ES-I3 (cell line): Measurements from ENCODE around the gene ORC5.

Experiments used
- H3K36me3 ChIP-seq: 2 replicates; pipeline ENCODE4 v1.6.1; 2013; ENCODE audit warnings: mild to moderate bottlenecking, low read length, control low read depth, moderate library complexity; ENCODE audit not compliant: insufficient read depth
- H3K4me1 ChIP-seq: 2 replicates; pipeline ENCODE4 v1.6.1; 2013; ENCODE audit warnings: mild to moderate bottlenecking, control low read depth, low read length; ENCODE audit not compliant: insufficient read depth
- H3K9ac ChIP-seq: 2 replicates; pipeline ENCODE4 v1.6.1; 2013; ENCODE audit warnings: low read depth, mild to moderate bottlenecking, low read length, moderate library complexity
- H3K9me3 ChIP-seq: 2 replicates; pipeline ENCODE4 v1.6.1; 2013; ENCODE audit warnings: mild to moderate bottlenecking, low read length, moderate library complexity; ENCODE audit not compliant: control insufficient read depth, insufficient read depth

ORC5 gene

GRCh38 chr7:104161244-104161643 is 46.6 kb downstream of the ORC5 start:
- Histone ChIP-seq H3K9ac (no peak overlapping the region), H3K4me1 (no peaks in the 10 kb centered on the region), H3K9me3 (no peaks in the 10 kb centered on the region), H3K36me3 (peaks cover 7% of the 10 kb centered on the region; the same call in 1 of the 2 replicates)

DNA sequence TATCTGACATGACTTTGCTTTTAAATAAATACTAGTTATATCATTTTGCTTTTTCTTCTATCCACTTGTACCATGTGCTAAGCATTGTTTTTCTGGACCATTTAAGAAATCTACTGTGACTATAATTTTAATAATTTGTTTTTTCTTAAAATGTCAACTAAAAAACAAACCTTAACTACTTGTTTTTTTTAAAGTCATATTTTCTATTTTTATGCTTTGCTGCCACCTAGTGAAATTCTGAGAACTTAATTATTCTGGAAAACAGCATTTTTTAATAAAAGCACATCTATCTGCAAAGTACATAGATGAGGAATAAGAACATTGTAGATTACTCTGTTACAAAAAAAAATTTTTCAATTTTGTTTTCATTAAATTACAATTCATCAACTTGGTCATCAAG is 47.4 kb downstream of the ORC5 start:
- Histone ChIP-seq H3K9ac (no peak overlapping the region), H3K9me3 (no peaks in the 10 kb centered on the region), H3K36me3 (peaks cover 7% of the 10 kb centered on the region; the same call in 1 of the 2 replicates), H3K4me1 (no peaks in the 10 kb centered on the region)

DNA sequence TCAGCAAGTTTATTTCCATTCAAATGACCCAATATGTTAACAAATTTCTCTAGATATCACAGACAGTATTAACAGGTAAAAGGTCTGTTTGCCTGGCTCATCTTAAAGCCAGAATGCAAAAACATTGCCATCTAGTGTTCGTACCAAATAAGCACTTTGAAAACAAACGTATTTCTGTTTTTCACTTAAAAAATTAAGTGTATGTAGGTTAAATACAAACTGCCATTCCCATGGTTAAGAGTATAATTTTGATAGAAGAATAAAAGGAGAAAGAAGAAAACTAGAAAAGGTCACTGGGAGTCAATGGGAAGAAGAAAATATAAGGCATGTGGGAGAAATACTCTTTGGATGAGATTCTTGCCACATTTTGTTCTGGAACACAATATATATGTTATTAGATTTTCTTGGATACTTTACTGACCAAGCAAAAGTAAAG is 51.0 kb downstream of the ORC5 start:
- no peak overlapping the region for H3K9ac ChIP-seq
- no peaks in the 10 kb centered on the region for H3K4me1 ChIP-seq
- H3K36me3 ChIP-seq, result no peaks in the 10 kb centered on the region
- no peaks in the 10 kb centered on the region for H3K9me3 ChIP-seq

GRCh38 chr7:104153287-104153686 is 54.5 kb downstream of the ORC5 start:
- H3K4me1 ChIP-seq, result no peaks in the 10 kb centered on the region
- H3K9ac ChIP-seq, result no peak overlapping the region
- no peaks in the 10 kb centered on the region for H3K36me3 ChIP-seq
- no peaks in the 10 kb centered on the region for H3K9me3 ChIP-seq

- Histone ChIP-seq H3K36me3 (no peaks in the 10 kb centered on the region), H3K9me3 (no peaks in the 10 kb centered on the region), H3K9ac (no peak overlapping the region), H3K4me1 (no peaks in the 10 kb centered on the region)
These were observed 55.3 kb downstream of the ORC5 start for GRCh38 chr7:104152468-104152867.

- Histone ChIP-seq H3K9ac (no peak overlapping the region), H3K9me3 (no peaks in the 10 kb centered on the region), H3K4me1 (no peaks in the 10 kb centered on the region), H3K36me3 (no peaks in the 10 kb centered on the region; the same call in 1 of the 2 replicates)
These were observed 57.3 kb downstream of the ORC5 start for GRCh38 chr7:104150470-104150869.

GRCh38 chr7:104149822-104150221 is 58.0 kb downstream of the ORC5 start:
- no peak overlapping the region for H3K9ac ChIP-seq
- no peaks in the 10 kb centered on the region; the same call in 1 of the 2 replicates for H3K36me3 ChIP-seq
- no peaks in the 10 kb centered on the region for H3K9me3 ChIP-seq

DNA sequence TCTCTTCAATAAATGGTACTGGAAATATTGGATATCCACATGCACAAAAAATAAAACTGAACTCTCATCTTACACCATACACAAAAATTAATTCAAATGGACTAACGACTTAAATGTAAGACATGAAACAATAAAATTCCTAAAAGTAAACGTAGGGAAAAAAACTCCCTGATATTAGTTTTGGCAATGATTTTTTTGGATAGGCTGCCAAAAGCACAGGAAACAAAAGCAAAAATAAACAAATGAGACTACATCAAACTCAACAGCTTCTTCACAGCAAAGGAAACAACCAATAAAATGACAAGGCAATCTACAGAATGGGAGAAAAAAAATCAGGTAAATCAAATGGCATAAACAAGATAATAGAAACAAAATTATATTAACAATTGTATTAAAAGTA is 65.7 kb downstream of the ORC5 start:
- no peak overlapping the region for H3K9ac ChIP-seq
- H3K9me3 ChIP-seq, result no peaks in the 10 kb centered on the region
- H3K4me1 ChIP-seq, result no peaks in the 10 kb centered on the region
- H3K36me3 ChIP-seq, result no peaks in the 10 kb centered on the region; the same call in 1 of the 2 replicates

More at GRCh38 chr7:104149822-104150221, 58.0 kb downstream of the ORC5 start:
- H3K4me1 ChIP-seq, result no peaks in the 10 kb centered on the region

GRCh38 chr7:104137971-104138370 is 69.8 kb downstream of the ORC5 start:
- Histone ChIP-seq H3K9ac (no peak overlapping the region), H3K9me3 (no peaks in the 10 kb centered on the region), H3K4me1 (no peaks in the 10 kb centered on the region), H3K36me3 (peaks cover 5% of the 10 kb centered on the region)

DNA sequence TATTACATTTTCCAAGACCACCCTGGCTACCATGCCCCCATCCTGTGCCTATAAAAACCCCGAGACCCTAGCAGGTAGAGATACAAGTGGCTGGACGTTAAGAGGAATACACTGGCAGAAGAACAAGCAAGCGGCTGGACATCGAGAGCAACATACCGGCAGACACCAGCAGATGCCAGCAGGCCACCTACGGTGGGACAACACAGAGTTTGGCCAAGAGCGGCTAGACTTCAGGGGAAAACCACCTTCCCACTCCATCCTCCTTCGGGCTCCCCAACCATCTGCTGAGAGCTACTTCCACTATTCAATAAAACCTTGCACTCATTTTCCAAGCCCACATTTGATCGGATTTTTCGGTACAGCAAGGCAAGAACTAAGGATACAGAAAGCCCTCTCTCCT is 70.3 kb downstream of the ORC5 start:
- H3K9ac ChIP-seq, result no peak overlapping the region
- no peaks in the 10 kb centered on the region for H3K9me3 ChIP-seq

DNA sequence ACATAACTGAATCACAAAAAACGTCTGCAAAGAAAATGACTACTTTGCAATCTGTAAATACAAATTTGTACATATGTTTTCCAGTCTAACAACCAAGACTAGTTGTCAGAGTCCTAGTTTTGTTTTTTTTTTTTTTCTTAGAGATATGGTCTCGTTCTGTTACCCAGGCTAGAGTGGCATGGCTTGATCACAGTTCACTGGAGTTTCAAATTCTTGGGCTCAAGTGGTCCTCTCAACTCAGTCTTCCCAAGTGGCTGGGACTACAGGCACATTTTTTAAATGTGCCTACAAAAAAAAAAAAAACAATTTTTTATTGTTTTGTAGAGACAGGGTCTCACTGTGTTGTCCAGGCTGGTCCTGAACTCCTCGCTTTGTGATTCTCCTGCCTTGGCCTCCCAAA is 70.8 kb downstream of the ORC5 start:
- Histone ChIP-seq H3K36me3 (peaks cover 5% of the 10 kb centered on the region), H3K9ac (no peak overlapping the region), H3K9me3 (no peaks in the 10 kb centered on the region), H3K4me1 (no peaks in the 10 kb centered on the region)

More for the DNA sequence above, 70.3 kb downstream of the ORC5 start:
- H3K4me1 ChIP-seq, result no peaks in the 10 kb centered on the region
- H3K36me3 ChIP-seq, result peaks cover 5% of the 10 kb centered on the region

GRCh38 chr7:104136561-104136960 is 71.3 kb downstream of the ORC5 start:
- no peaks in the 10 kb centered on the region for H3K9me3 ChIP-seq
- H3K9ac ChIP-seq, result no peak overlapping the region
- H3K36me3 ChIP-seq, result peaks cover 5% of the 10 kb centered on the region
- no peaks in the 10 kb centered on the region for H3K4me1 ChIP-seq

DNA sequence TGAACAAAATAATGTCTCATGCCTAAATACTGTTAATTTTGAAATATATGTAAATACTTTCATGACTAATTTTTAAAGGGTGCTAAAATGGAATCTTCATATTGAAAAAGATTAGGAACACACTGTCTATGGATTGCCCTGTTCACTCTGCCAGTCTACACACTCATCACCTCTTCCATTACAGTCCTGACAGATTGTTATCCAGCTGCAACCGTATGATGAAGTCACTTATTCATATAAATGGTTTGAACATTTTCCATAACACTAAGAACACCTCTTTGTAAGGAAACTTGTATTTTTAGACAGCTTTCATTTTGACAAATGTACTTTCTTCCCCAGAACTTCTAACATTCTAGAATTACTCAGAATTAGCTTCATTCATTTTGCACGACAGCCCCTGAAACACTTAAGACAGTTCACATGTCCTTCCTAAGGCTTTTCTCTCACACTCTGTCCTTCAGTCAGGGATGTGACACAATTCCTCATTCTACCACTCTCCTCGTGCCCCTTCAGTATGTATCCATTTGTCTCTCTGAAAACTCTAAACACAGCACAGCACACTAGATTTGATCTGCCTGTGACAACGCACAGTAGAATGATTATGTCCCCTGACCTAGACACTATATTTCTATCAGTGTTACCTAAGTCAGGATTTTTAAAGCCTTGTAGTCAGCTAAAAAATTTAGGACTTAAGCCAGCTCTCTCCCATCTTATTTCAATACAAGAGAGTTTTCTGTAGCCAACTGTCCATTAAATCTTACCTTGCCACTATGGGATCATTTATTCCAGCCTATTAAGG is 71.9 kb downstream of the ORC5 start:
- no peaks in the 10 kb centered on the region for H3K9me3 ChIP-seq
- no peaks in the 10 kb centered on the region for H3K4me1 ChIP-seq
- peaks cover 5% of the 10 kb centered on the region for H3K36me3 ChIP-seq
- H3K9ac ChIP-seq, result no peak overlapping the region

- H3K4me1 ChIP-seq, result no peaks in the 10 kb centered on the region
- no peaks in the 10 kb centered on the region for H3K9me3 ChIP-seq
- no peak overlapping the region for H3K9ac ChIP-seq
- peaks cover 5% of the 10 kb centered on the region for H3K36me3 ChIP-seq
These were observed 74.6 kb downstream of the ORC5 start for GRCh38 chr7:104133238-104133637.

- Histone ChIP-seq H3K4me1 (no peaks in the 10 kb centered on the region), H3K36me3 (peaks cover 5% of the 10 kb centered on the region; the same call in 1 of the 2 replicates), H3K9ac (no peak overlapping the region), H3K9me3 (no peaks in the 10 kb centered on the region)
These were observed 77.1 kb downstream of the ORC5 start for GRCh38 chr7:104130726-104131125.
